Dermis microvascular lymphatic vessel endothelial cell (primary cell): ENCODE measurements around the gene CHST8. TPM values are rescaled to one million over a fixed set of nuclear protein-coding genes. Genes with fewer than 3 reads are reported as not detected.

Experiments
- DNase-seq, 2 donors: peaks; one replicate each; pipeline versions ENCODE4 v3.0.0 to v3.0.0-alpha.2; 2010; ENCODE audit warnings: low read depth in 2 of 2
- total RNA-seq: library from RNA; depleted of rRNA; stranded (reverse); fragments of >200 nt; gene quantifications from 2 replicates; pipeline ENCODE4 v1.2.1, GENCODE V29; 2014

CHST8 gene
- total RNA-seq, 1 donor from 2014 or later, result under 0.01 TPM

DNA sequence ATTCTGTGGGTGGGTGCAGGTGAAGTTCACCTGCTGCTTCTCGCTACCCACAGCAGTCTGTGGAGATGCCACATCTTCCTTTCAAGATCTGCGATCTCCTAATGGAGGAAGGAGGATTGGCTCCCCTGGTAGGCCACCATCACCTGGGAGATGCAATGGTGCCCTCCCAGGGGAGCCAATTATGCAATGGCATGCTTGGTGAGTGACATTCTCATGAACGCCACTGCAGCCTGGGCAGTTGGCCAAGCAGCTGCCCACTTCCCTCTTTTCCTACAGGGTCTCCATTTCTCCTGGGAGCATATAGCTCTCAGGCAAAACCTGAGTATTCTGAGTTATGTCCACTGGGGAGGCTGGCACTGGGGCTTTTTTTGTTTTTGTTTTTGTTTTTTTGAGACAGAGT lies 91.4 kb downstream of the CHST8 start:
- no peak for DNase-seq

DNA sequence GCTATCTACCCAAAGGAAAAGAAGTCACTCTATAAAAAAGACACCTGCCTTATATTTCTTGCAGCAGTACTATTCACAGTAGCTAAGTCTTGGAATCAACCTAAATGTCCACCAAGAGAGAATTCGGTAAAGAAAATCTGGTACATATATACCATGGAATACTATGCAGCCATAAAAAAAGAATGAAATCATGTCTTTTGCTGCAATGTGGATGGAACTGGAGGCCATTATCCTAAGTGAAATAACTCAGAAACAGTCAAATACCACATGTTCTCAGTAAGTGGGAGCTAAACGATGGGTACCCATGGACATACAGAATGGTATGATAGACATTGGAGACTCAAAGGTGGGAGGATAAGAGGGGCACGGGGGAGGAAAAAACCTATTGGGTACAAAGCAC lies 92.4 kb downstream of the CHST8 start:
- no peak for DNase-seq

DNA sequence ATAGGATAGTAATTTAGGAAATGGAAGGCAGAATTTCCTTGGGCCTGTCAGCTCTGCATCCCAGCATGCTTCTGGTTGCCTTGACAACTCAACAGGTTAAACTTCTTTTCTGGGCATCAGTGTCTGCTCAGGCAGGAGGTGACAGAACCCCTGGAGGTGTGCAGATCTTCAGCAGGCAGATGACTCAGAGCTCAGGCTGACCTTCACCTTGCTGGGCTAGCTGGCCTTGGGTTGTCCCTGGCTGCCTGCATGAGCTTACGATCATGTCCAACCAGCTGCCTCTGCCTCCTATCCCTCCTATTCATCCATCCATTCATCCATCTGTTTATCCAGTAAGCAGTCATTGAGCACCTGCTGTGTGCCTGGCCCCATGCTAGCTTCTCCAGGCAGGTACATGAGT lies 93.7 kb downstream of the CHST8 start:
- DNase-seq, result no peak

DNA sequence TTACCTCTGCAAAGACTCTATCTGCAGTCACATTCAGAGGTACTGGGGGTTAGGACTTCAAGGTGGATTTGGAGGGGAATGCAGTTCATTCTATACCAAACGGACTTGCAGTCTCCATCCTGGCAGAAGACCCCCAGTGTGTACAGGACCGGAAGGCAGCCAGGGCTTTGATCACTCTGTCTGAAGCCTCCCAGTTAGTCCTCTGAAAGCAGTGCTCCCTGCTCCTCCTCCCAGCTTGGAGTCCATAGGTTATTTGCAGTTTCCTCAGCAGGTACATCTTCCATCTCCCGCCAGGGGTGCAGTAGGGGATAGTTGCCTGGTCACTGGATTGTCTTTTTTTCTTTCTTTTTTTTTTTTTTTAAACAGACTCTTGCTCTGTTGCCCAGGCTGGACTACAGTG lies 96.1 kb downstream of the CHST8 start:
- no peak for DNase-seq

DNA sequence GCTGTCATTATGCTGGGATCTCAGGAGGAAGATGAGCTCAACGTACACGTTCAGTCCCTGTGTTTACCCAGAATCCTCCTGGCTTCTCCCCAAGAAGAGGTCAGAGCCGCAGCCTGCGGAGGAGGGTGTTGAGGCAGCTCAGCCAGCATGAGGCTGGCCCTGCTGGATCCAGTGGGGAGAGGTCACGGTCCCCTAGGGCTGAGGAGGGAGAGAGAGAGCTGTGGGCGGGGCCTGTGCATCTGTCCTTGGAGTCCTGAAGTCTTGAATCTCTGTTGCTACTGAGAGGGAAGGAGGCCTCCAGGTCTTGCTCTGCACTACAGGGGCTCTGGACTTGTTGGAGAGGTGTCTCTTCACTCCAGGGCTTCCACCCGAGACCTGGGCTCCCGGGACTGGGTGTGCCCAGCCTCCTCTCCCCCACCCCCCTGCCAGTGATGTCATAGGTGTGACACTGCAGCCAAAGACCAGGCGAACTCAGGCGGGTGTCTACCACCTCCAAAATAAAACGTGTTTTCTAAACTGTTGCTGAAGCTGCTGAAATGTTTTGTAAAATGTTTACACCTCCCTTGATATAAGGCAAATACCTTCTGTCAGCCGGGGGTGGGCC lies 97.0 kb downstream of the CHST8 start:
- no peak for DNase-seq

DNA sequence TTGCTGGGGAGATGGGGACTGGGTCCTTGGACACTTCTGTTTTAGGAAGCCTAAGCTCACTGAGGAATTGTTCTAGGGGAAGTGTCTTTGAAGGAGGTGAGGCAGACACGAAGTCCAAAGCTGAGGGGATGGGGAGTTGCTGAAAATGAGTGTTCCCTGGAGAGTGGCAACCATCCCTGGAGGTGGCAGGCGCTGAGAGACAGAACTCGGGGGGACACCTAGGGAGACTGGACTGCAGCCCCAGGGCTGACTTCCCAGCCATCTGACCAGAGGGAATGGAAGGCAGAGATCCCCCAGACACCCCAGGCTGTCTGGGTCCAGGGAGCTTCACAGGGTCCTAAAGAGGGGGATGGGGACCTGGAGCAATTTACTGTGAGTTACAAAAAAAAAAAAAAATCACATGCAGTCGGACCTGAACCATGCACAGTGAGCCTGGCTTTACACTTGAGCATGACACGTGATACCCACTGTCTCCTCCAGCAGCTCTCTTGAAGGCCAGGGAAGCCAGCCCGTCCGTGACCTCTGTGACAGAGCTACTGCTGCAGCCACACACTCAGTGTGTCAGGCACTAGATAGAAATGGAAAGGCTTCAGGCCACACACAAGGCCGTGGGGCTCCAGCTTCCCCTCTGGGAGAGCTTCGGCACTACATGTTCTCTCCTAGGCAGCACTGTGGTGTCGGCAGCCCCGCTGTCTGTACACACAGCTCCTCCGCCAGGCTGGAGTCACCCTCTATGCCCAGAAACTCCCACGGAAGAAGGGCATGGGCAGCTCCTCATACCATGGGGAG lies 97.8 kb downstream of the CHST8 start:
- no peak for DNase-seq

DNA sequence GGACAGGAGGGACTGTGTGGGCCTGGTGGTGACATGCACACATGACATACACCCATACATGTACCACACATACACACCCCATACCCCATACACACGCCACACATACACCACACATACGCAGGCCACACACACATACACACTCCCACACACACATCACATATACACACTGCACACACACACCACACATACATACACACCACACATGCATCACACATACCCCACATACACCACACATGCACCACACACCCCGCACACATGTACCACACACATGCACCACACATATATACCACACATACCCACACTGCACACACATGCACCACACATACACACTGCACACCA lies 98.4 kb downstream of the CHST8 start:
- no peak for DNase-seq

DNA sequence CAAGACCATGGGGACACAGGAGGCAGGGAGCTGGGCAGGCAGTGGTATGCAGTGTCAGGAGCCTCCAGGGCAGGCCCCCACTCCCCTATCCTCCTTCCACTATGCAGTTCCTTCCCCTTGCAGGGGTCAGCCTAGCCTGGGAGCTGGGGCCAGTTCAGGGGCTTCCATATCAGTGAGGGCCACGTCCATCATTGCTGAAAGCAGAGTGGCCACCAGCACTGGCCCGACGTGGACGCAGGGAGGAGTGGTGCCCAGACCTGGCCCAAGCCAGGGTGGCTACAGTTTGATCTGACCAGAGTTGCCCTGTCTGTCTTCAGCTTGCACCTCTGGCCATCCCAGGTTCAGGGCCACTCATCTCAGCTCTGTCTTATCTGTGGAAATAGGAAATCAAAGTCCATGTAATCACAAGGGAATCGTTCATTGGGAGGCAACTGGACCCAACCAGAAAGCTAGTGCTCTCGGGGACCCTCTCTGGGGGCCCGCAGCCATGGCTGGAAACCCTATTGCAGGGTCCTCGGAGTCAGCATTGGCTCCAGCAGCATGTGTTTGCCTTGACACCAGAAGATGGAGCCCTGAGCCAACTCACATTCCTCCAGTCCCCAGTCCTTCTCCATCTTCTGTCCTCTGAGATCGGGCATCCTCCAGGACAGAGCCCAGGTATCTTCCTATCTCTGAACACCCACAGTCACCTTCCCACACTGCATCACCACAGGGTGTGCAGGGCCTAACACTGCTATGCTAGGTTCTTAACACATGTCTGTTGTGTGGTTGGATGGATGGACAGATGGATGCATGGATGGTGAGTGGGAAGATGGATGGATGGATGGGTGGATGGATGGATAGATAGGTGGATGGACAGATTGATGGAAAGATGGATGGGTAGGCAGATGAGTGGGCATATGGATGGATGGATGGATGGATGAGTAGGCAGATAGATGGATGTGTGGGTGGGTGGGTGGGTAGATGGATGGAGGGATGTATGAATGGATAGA lies 99.2 kb downstream of the CHST8 start:
- peak; percentile 3 to 30 for DNase-seq

DNA sequence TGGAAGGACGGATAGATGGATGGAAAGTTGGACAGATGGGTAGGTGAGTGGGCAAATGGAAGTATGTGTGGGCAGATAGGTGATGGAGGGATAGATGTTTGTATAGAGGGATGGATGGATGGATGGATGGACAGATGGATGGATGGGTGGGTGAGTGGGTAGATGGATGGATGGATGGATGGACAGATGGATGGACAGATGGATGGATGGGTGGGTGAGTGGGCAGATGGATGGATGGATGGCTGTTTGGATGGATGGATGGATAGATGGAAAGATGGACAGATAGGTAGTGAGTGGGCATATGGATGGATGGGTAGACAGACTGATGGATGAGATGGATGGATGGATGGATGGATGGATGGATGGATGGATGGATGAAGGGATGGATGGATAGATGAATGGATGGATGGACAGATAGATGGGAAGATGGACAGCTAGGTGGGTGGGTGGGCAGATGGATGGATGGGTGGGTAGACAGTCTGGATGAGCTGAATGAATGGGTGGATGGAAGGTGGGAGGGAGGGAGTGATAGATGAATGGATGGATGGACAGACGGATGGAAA lies 100.1 kb downstream of the CHST8 start:
- no peak for DNase-seq

DNA sequence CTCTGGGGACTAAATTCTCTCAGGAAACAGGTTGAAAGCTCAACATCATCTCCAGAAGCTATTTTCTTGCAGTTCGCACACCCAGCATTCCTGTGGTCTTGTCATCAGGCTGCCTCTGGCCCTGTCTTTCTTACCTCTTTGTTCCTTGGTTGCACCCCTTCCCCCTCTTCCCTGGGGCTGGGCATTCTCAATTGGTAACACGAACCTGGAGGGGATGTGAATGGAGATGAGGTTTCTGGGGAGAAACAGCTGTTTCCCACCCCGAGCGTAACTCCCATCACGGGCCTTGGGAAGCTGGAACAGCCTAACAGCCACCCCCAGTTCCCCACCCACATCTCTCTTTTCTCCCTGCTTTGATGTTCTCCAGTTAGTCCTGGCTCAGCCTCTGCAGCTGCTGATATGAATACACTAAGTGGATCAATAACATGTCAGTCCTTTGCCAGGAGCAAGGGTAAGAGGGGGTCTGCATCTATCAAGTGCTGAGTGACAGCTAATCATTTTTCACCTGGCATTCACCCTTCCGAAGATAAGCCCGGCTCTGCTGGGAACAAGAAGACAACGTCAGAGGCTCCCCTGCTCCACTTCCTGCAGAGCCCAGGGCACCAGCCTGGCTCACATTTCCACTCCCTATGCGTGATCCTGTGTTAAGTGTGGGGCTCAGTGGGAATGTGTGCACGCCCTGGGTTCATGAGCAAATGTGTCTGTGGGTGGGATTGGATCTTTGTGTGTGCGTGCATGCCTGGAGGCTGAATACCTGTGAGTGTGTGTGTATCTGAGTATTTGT lies 100.9 kb downstream of the CHST8 start:
- DNase-seq, result no peak

DNA sequence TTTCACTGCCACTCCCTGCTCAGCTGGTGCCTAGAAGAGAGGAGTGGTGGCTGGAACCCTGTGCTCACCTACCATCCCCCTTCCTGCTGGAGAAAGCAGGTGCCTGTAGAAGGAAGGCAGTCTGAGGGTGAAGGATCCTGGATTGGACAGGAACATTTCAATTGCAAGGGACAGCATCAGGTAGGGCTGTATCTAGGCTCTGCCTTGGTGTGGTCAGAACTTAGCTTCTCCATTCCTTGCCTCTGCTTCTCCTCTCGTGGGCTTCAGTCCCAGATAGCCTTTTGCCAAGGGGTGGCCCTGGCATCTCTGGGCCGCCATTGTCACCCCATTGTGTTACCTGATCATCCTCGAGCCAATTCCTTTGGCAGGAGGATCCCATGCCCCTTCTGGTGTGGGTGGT lies 101.8 kb downstream of the CHST8 start:
- DNase-seq, result no peak

DNA sequence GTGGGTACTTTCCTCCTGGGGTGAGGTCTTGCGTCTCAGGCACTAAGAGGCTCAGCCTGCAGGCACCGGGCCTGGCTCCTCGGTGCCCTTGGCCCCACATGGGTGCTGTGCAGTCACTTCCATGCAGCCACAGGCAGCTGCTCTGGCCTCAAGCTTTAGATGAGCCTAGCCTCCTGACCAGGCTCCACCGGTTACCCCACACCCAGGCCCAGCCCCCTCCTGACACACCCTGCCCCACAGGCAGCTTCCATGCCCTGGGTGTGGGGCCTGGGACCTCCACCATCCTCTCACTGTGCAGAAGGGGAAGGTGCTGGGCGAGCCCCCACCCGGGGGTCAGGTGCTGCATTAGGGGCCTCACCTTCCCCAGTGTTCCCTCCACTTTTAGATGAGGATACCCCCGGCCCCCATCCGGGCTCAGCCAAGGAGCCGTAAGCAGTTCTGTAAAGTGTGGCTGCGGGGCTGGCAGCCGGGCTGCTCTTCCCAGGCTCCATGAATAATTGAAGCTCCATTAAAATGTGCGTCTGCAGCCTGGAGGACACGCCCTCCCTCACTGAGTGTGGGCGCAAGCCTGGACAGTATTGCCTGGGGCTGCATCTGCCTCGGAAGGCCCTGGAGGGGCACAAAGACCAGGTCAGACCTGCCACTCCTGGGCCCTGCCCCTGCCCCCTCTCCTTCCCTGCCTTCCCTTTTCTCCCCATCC lies 102.4 kb downstream of the CHST8 start:
- DNase-seq, result no peak

DNA sequence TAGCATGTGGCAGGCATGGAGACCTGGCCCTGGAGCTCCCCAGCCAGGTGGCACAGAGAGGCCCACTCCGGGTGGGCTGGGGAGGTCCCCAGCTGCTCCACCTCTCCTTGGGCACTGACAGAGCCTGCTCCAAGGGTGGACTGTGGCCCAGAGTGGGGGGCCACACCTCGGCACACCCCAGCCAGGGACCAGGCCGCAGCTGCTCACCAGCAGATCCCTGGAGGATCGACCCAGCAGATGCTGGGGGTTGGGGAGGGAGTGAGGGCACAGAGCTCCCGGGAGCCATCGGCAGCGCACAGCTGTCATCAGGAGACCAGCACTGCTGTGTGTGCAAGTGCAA lies 102.9 kb downstream of the CHST8 start:
- no peak for DNase-seq

DNA sequence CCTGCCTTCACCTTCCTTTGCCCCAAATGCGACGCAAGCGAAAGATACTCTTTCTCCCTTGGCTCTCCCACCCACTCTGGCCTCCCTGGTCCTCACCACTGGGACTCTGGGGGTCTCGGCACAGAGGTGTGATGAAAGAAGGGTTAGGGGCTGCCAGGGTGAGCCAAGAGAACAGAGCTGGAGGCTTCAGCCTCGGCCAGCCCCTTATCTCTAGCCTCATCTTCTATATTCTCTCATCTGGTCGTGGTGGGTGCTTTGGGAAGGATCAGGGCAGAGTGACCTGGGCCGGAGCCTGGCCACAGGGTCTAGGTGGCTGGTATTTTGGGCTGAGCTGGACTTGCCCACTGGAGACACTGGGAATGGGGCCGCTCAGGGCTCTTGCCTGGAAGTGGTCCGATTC lies 103.8 kb downstream of the CHST8 start:
- DNase-seq, result no peak

DNA sequence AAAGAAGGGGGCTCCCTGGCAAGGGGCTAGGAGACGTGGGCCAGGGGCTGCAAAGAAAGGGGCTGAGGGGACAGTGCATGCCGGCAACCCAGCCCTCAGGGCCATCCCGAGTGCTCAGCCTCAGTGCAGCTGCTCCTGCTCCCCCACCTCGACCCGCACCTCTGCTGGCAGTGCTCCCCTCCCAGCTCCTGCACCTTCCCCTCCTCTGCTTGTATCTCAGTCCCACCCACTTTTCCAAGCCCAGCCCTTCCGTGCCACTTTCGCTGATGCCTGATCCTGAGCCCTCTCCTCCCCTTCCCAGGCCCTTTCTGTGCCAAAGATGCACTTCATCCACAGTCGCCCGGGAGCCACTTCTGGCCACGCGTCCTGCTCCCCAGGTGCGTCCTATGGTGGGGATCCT lies 105.0 kb downstream of the CHST8 start:
- DNase-seq, result no peak

DNA sequence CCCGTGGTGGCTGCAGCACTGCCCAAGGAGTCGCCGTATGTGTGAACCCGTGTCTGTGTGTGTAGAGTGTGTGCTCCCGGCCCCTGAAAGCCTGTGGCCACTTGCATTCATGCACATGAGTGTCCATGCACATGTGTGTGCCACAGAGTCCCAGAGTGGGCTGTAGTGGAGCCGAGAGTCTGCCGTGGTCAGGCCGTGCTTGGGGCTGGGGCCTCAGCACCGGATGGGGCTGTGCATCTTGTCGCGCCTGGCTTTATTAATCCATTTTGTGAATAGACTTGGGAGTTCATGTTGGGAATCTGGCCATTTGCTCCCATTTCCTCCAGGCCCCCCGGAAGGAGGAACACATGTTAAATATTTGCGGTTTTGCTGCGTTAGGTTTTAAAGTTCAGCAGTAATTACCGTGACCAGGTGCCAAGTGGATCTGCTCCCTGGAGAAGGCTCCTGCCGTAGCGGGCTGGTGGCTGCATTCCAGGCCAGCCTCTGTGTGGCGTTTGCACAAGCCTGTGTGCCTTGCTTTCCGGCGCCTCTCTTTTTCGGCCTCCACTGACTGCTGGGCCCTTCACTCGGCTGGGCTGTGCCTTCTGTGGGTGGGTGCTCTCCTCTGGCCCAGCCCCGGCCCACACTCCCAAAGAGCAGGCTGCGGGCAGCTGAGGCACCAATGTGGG lies 105.7 kb downstream of the CHST8 start:
- no peak for DNase-seq

DNA sequence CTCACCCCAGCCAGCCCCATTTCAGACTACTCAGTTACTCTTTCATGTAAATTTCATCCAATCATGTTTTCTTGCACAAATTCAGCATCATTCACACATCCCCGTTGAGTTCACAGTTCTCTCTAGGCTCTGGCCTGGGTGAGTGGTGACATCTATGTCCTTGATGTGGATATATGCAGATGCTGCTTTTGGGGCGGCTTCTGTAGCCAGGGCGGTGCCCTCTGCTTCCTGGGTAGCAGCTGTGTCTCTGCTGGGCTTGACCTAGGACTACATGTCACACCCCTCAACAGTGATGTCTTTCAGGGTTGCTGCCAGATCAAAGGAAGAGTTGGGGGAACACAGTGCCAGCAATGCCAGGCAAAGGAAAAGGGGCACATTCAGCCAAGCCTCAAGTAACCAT lies 106.4 kb downstream of the CHST8 start:
- no peak for DNase-seq

DNA sequence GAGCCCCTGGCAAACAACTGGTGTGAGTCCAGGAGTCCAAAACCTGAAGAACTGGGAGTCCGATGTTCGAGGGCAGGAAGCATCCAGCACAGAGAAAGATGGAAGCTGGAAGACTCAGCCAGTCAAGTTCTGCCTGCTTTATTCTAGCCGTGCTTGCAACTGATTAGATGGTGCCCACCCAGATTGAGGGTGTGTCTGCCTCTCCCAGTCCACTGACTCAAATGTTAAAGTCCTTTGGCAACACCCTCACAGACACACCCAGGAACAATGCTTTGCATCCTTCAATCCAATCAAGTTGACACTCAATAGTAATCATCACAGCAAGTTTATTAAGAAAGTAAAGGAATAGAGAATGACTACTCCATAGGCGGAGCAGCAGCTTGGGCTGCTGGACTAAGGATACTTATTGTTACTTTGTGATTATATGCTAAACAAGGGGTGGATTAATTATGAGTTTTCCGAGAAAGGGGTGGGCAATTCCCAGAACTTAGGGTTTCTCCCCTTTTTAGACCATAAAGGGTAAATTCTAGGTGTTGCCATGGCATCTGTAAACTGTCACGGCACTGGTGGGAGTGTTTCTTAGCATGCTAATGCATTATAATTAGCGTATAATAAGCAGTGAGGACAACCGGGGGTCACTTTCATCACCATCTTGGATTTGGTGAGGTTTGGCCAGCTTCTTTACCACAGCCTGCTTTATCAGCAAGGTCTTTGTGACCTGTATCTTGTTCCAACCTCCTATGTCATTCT lies 109.3 kb downstream of the CHST8 start:
- DNase-seq, result no peak

DNA sequence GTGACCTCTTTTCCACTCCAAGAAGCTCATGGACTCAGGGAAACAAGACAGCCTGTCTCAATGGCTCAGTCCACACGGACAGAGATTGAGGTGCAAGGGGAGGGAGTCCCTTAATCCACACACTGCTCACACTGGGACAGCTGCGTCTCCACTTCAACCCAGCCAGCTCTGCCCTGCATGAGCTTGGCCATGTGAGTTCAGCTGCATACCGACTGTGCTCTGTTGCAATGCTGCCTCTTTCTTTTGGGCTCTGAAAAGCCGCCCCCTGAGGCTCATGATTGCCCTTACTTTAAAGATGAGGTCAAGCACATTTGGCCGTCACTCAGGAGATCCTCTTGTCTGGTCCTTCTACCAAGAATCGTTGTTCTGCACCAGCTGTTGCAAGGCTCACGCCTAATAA lies 110.1 kb downstream of the CHST8 start:
- no peak for DNase-seq
